ENCODE data around the gene OR52N1. TPM values are rescaled to one million over a fixed set of nuclear protein-coding genes. Genes with fewer than 3 reads are reported as not detected.

Gene OR52N1
- total RNA-seq (ENCODE audit: unreplicated experiment): not detected
- long read RNA-seq: 0 reads

DNA sequence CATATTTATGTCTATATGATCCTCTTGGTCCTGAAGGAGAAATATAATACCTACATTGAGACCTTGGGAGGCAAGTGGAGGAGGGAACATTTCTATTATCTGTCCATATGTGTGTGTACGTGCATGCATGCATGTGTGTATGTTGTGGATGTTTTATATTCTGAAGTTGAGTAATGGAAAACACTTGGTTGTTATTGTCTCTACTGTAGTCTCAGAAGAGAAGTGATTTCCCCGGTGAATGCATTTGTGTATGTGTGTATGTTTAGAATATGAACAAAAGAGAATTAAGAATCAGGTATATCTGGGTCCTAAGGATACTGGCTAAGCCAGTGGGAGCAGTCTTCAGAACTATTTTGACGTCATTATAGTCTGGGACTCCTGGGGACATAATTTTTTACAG lies at the start of gene OR52N1:
TSS of gene OR52N1 (minus strand) at position 101 of the 400 bp plus-strand sequence. CDS start 2,449 bp downstream, outside the sequence.
- Mint-ChIP-seq H3K36me3 (ENCODE audit: unreplicated experiment) (no peaks in the 10 kb centered on the region), H3K9me3 (ENCODE audit: unreplicated experiment) (no peaks in the 10 kb centered on the region), H3K27ac (ENCODE audit: unreplicated experiment) (no peak within 1 kb of the TSS), H3K4me1 (ENCODE audit: low read depth, unreplicated experiment) (no peaks in the 10 kb centered on the region), H3K27me3 (ENCODE audit: unreplicated experiment) (no peaks in the 10 kb centered on the region), H3K4me3 (ENCODE audit: unreplicated experiment) (no peak within 1 kb of the TSS)
- DNase-seq: no peak
- TF ChIP-seq, protein P1, sequence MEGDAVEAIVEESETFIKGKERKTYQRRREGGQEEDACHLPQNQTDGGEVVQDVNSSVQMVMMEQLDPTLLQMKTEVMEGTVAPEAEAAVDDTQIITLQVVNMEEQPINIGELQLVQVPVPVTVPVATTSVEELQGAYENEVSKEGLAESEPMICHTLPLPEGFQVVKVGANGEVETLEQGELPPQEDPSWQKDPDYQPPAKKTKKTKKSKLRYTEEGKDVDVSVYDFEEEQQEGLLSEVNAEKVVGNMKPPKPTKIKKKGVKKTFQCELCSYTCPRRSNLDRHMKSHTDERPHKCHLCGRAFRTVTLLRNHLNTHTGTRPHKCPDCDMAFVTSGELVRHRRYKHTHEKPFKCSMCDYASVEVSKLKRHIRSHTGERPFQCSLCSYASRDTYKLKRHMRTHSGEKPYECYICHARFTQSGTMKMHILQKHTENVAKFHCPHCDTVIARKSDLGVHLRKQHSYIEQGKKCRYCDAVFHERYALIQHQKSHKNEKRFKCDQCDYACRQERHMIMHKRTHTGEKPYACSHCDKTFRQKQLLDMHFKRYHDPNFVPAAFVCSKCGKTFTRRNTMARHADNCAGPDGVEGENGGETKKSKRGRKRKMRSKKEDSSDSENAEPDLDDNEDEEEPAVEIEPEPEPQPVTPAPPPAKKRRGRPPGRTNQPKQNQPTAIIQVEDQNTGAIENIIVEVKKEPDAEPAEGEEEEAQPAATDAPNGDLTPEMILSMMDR (IDR thresholded peaks at IDR 0.05; ENCODE audit: partially characterized antibody, unreplicated experiment): no peak

DNA sequence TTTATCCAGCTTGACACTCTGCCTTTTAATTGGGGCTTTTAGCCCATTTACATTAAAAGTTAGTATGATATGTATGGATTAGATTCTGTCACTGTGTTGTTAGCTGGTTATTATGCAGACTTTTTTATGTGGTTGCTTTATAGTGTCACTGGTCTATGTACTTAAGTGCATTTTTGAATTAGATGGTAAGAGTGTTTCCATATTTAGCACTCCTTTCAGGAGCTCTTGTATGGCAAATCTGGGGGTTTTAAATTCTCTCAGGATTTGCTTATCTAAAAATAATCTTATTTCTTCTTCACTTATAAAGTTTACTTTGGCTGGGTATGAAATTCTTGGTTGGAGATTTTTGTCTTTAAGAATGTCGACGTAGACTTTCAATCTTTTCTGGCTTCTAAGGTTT lies 46.6 kb upstream of the OR52N1 start:
- H3K27ac Mint-ChIP-seq (ENCODE audit: unreplicated experiment): no peak overlapping the region
- TF ChIP-seq, protein P1 (IDR thresholded peaks at IDR 0.05; ENCODE audit: partially characterized antibody, unreplicated experiment): no peak
- no peaks in the 10 kb centered on the region for H3K36me3 Mint-ChIP-seq (ENCODE audit: unreplicated experiment)
- DNase-seq: no peak
- H3K4me1 Mint-ChIP-seq (ENCODE audit: low read depth, unreplicated experiment): no peaks in the 10 kb centered on the region
- H3K9me3 Mint-ChIP-seq (ENCODE audit: unreplicated experiment): no peaks in the 10 kb centered on the region
- H3K4me3 Mint-ChIP-seq (ENCODE audit: unreplicated experiment): no peak overlapping the region
- no peaks in the 10 kb centered on the region for H3K27me3 Mint-ChIP-seq (ENCODE audit: unreplicated experiment)

DNA sequence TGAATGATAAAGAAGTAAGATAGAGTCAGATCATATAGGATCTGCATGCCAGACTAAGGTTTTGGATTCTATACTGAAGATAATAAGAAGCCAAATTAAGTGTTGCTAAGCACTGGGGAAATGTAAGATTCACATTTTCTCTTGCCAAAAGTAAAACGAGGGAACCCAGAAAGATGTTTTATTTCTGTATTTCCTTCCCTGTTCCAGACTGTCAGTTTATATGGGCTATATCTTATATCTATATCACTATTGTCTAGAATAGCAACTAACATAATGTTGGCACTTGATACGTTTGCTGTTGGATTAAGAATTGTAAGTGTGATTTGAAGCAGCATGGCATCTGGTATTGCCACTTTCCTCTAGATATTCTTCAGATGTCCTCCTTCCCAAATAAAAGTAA lies 42.4 kb upstream of the OR52N1 start:
- Mint-ChIP-seq H3K36me3 (ENCODE audit: unreplicated experiment) (no peaks in the 10 kb centered on the region), H3K9me3 (ENCODE audit: unreplicated experiment) (no peaks in the 10 kb centered on the region), H3K4me3 (ENCODE audit: unreplicated experiment) (no peak overlapping the region), H3K4me1 (ENCODE audit: low read depth, unreplicated experiment) (no peaks in the 10 kb centered on the region), H3K27ac (ENCODE audit: unreplicated experiment) (no peak overlapping the region), H3K27me3 (ENCODE audit: unreplicated experiment) (no peaks in the 10 kb centered on the region)
- TF ChIP-seq, protein P1 (IDR thresholded peaks at IDR 0.05; ENCODE audit: partially characterized antibody, unreplicated experiment): no peak
- no peak for DNase-seq

DNA sequence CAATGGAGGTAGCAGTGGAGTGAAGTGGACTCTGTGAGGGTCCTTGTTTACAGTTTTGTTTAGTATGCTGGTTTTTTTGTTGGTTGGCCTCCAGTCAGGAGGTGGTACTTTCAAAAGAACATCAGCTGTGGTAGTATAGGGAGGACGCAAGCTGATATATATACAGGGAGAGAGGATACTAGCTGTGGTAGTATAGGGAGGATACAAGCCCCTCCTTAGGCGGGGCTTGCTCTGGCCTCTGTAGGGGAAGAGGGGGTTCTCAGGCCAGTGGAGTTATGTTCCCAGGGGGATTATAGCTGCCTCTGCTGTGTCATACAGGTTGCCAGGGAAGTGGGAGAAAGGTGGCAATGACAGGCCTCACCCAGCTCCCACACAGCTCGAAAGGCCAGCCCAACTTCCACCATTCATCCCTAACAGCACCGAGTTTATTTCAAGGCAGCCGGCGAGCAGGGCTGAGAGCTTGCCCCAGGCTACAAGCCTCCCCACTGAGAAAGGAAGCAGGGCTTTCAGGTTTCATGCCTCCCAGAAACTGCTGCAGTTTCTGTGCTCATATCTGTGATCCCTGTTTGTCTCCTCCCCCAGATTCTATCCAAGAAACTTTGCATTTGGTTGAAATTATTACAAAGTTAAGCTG lies 40.2 kb upstream of the OR52N1 start:
- TF ChIP-seq, protein P1 (IDR thresholded peaks at IDR 0.05; ENCODE audit: partially characterized antibody, unreplicated experiment): no peak
- no peaks in the 10 kb centered on the region for H3K36me3 Mint-ChIP-seq (ENCODE audit: unreplicated experiment)
- H3K4me3 Mint-ChIP-seq (ENCODE audit: unreplicated experiment): no peak overlapping the region
- H3K4me1 Mint-ChIP-seq (ENCODE audit: low read depth, unreplicated experiment): no peaks in the 10 kb centered on the region
- no peak overlapping the region for H3K27ac Mint-ChIP-seq (ENCODE audit: unreplicated experiment)
- no peaks in the 10 kb centered on the region for H3K27me3 Mint-ChIP-seq (ENCODE audit: unreplicated experiment)
- no peak for DNase-seq
- H3K9me3 Mint-ChIP-seq (ENCODE audit: unreplicated experiment): no peaks in the 10 kb centered on the region

DNA sequence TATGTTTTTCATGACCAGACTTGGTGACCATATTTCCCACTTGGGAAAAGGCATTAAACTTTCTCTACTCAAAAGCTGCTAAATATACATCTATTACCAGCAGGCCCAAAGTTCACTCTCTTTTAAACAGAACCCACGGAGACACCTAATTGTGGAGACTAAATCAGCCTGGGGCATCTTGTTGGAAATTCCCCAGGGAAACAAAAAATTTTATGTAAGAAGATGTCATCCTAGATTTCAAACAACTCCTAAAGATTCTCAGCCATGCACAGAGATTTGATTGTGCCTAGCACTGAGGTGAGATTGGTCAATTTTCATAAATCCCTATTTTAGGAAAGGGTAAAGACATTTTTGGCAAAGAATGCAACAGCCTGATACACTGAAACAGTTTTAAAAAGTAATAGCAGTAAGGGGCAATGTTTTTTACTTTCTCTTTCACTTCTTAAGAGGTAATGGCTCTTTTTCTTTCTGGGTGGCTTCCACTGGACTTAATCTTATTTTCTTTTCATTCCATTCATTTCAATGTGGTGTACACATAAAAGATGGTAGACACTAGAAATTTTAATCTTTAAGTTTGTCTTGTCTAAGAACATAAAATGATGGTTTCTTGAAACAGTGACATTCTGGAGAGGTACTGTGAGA lies 27.3 kb upstream of the OR52N1 start:
- TF ChIP-seq, protein P1 (IDR thresholded peaks at IDR 0.05; ENCODE audit: partially characterized antibody, unreplicated experiment): no peak
- Mint-ChIP-seq H3K9me3 (ENCODE audit: unreplicated experiment) (no peaks in the 10 kb centered on the region), H3K27ac (ENCODE audit: unreplicated experiment) (no peak overlapping the region), H3K27me3 (ENCODE audit: unreplicated experiment) (no peaks in the 10 kb centered on the region), H3K36me3 (ENCODE audit: unreplicated experiment) (no peaks in the 10 kb centered on the region), H3K4me1 (ENCODE audit: low read depth, unreplicated experiment) (no peaks in the 10 kb centered on the region), H3K4me3 (ENCODE audit: unreplicated experiment) (no peak overlapping the region)
- no peak for DNase-seq

Measured in glutamatergic neuron (in vitro differentiated cells).